Right atrium auricular region (tissue), 2 donors: Measurements from ENCODE around the gene ZFYVE28. TPM values are rescaled to one million over a fixed set of nuclear protein-coding genes. Genes with fewer than 3 reads are reported as not detected.

Experiments
- DNase-seq: peaks from one replicate; pipeline ENCODE4 v3.0.0-alpha.2; 2019; ENCODE audit warnings: low spot score
- H3K27ac ChIP-seq, 2 donors: fragments of 200-600 bp; sonication (generic); 1 replicate in 1 of 2; 2 replicates in 1 of 2; pipeline ENCODE4 v1.5.1; 2016 to 2019
- H3K27me3 ChIP-seq, 2 donors: fragments of 200-600 bp; sonication (generic); one replicate each; pipeline versions ENCODE4 v1.5.1 to v1.6.0; 2017 to 2019
- H3K36me3 ChIP-seq: fragments of 200-600 bp; sonication (generic); one replicate; pipeline ENCODE4 v1.5.1; 2016
- H3K4me1 ChIP-seq, 2 donors: fragments of 200-600 bp; sonication (generic); one replicate each; pipeline versions ENCODE4 v1.5.1 to v1.6.0; 2017 to 2019
- H3K4me3 ChIP-seq, 2 donors: fragments of 200-600 bp; sonication (generic); 1 replicate in 1 of 2; 2 replicates in 1 of 2; pipeline ENCODE4 v1.5.1; 2017 to 2019; ENCODE audit warnings: mild to moderate bottlenecking in 1 of 2, moderate library complexity in 1 of 2
- H3K9me3 ChIP-seq, 2 donors: fragments of 200-600 bp; sonication (generic); one replicate each; pipeline ENCODE4 v1.5.1; 2019
- CTCF ChIP-seq, 2 donors: fragments of 200-600 bp; sonication (generic); IDR thresholded peaks; one replicate each; pipeline ENCODE4 v1.5.1; 2019; ENCODE audit warnings: antibody characterized with exemption in 2 of 2
- total RNA-seq, 2 donors: library from RNA; depleted of rRNA; stranded (reverse); fragments of >200 nt; gene quantifications; one replicate each; pipeline ENCODE4 v1.1.0, GENCODE V29; 2016

Gene ZFYVE28
- total RNA-seq, 2 donors from 2014 or later, result 3.4 to 6.0 TPM

GRCh38 chr4:2426711-2427275, 8.3 kb upstream of the ZFYVE28 start:
- Histone ChIP-seq H3K9me3 (no peaks in the 10 kb centered on the region), H3K27ac (no peak overlapping the region), H3K4me3 (no peak overlapping the region), H3K4me1 (no peaks in the 10 kb centered on the region), H3K36me3 (no peaks in the 10 kb centered on the region), H3K27me3 (no peaks in the 10 kb centered on the region)
- no peak for DNase-seq
- no peak for TF ChIP-seq CTCF (IDR thresholded peaks at IDR 0.05)

GRCh38 chr4:2426069-2426397, 7.6 kb upstream of the ZFYVE28 start:
- no peak for TF ChIP-seq CTCF (IDR thresholded peaks at IDR 0.05)
- H3K9me3 ChIP-seq, result no peaks in the 10 kb centered on the region
- H3K27me3 ChIP-seq, result no peaks in the 10 kb centered on the region
- H3K27ac ChIP-seq, result no peak overlapping the region
- no peaks in the 10 kb centered on the region for H3K36me3 ChIP-seq
- no peak overlapping the region for H3K4me3 ChIP-seq
- H3K4me1 ChIP-seq, result no peaks in the 10 kb centered on the region
- DNase-seq, result no peak

- Histone ChIP-seq H3K4me1 (no peaks in the 10 kb centered on the region), H3K9me3 (no peaks in the 10 kb centered on the region), H3K36me3 (no peaks in the 10 kb centered on the region), H3K4me3 (no peak overlapping the region), H3K27ac (no peak overlapping the region), H3K27me3 (no peaks in the 10 kb centered on the region)
- DNase-seq, result no peak
- TF ChIP-seq CTCF (IDR thresholded peaks at IDR 0.05), result no peak
Measured at GRCh38 chr4:2425386-2426068, 7.1 kb upstream of the ZFYVE28 start.

- Histone ChIP-seq H3K36me3 (no peaks in the 10 kb centered on the region), H3K9me3 (no peaks in the 10 kb centered on the region), H3K4me3 (no peak overlapping the region), H3K27ac (no peak overlapping the region), H3K4me1 (peaks cover 0 to under 1% of the 10 kb centered on the region in 2 donors), H3K27me3 (no peaks in the 10 kb centered on the region)
- no peak for DNase-seq
- no peak for TF ChIP-seq CTCF (IDR thresholded peaks at IDR 0.05)
Measured at GRCh38 chr4:2424581-2424980, 6.1 kb upstream of the ZFYVE28 start.

GRCh38 chr4:2423695-2424094, 5.2 kb upstream of the ZFYVE28 start:
- Histone ChIP-seq H3K9me3 (no peaks in the 10 kb centered on the region), H3K4me3 (no peak overlapping the region), H3K27ac (no peak overlapping the region), H3K36me3 (no peaks in the 10 kb centered on the region), H3K27me3 (no peaks in the 10 kb centered on the region), H3K4me1 (peaks cover 0 to 8% of the 10 kb centered on the region in 2 donors)
- DNase-seq, result no peak
- no peak for TF ChIP-seq CTCF (IDR thresholded peaks at IDR 0.05)

GRCh38 chr4:2423066-2423465, 4.6 kb upstream of the ZFYVE28 start:
- TF ChIP-seq CTCF (IDR thresholded peaks at IDR 0.05), result no peak
- no peaks in the 10 kb centered on the region for H3K9me3 ChIP-seq
- DNase-seq, result no peak
- no peak overlapping the region for H3K27ac ChIP-seq
- no peaks in the 10 kb centered on the region for H3K27me3 ChIP-seq
- H3K4me3 ChIP-seq, result no peak overlapping the region
- H3K4me1 ChIP-seq, result peaks cover 0 to 8% of the 10 kb centered on the region in 2 donors
- H3K36me3 ChIP-seq, result no peaks in the 10 kb centered on the region
